ENCODE data around the gene ZBTB20.

Gene ZBTB20

GRCh38 chr3:114698146-114699105, 448.7 kb downstream of the ZBTB20 start:
- DNase-seq (ENCODE audit: insufficient read length, low spot score), result no peak
- no peak for FAIRE-seq
- TF ChIP-seq CTCF (IDR thresholded peaks at IDR 0.05; ENCODE audit: insufficient read depth, missing control alignments), result no peak

GRCh38 chr3:114697401-114697800, 449.7 kb downstream of the ZBTB20 start:
- FAIRE-seq (no peak), DNase-seq (ENCODE audit: insufficient read length, low spot score) (no peak)
- TF ChIP-seq CTCF (IDR thresholded peaks at IDR 0.05; ENCODE audit: insufficient read depth, missing control alignments), result no peak

GRCh38 chr3:114694251-114694650, 452.8 kb downstream of the ZBTB20 start:
- no peak for FAIRE-seq
- TF ChIP-seq CTCF (IDR thresholded peaks at IDR 0.05; ENCODE audit: insufficient read depth, missing control alignments), result no peak
- no peak for DNase-seq (ENCODE audit: insufficient read length, low spot score)

GRCh38 chr3:114691871-114692270, 455.2 kb downstream of the ZBTB20 start:
- no peak for TF ChIP-seq CTCF (IDR thresholded peaks at IDR 0.05; ENCODE audit: insufficient read depth, missing control alignments)
- DNase-seq (ENCODE audit: insufficient read length, low spot score), result no peak
- no peak for FAIRE-seq

- DNase-seq (ENCODE audit: insufficient read length, low spot score) (no peak), FAIRE-seq (no peak)
- no peak for TF ChIP-seq CTCF (IDR thresholded peaks at IDR 0.05; ENCODE audit: insufficient read depth, missing control alignments)
Measured at GRCh38 chr3:114690911-114691310, 456.2 kb downstream of the ZBTB20 start.

GRCh38 chr3:114687151-114687550, 459.9 kb downstream of the ZBTB20 start:
- DNase-seq (ENCODE audit: insufficient read length, low spot score), result no peak
- TF ChIP-seq CTCF (IDR thresholded peaks at IDR 0.05; ENCODE audit: insufficient read depth, missing control alignments), result no peak
- FAIRE-seq, result no peak

- TF ChIP-seq CTCF (IDR thresholded peaks at IDR 0.05; ENCODE audit: insufficient read depth, missing control alignments), result no peak
- FAIRE-seq, result no peak
- DNase-seq (ENCODE audit: insufficient read length, low spot score), result no peak
Measured at GRCh38 chr3:114686621-114687020, 460.5 kb downstream of the ZBTB20 start.
